Osteoblast (primary cell): ENCODE measurements around the gene C1GALT1C1. TPM values are rescaled to one million over a fixed set of nuclear protein-coding genes. Genes with fewer than 3 reads are reported as not detected.

ENCODE experiments used
- DNase-seq: peaks from one replicate; pipeline ENCODE4 v3.0.0; 2011; ENCODE audit warnings: low spot score, mixed read lengths; ENCODE audit not compliant: insufficient read length; ENCODE audit errors: missing footprints
- H2AFZ ChIP-seq: 2 replicates; pipeline ENCODE4 v1.6.0; 2011; ENCODE audit warnings: mild to moderate bottlenecking, low read length
- H3K27ac ChIP-seq: 2 replicates; pipeline ENCODE4 v1.5.1; 2011; ENCODE audit warnings: mild to moderate bottlenecking, low read depth, low read length, moderate library complexity
- H3K27me3 ChIP-seq: 2 replicates; pipeline ENCODE4 v1.6.0; 2012; ENCODE audit warnings: mild to moderate bottlenecking, control low read depth, inconsistent platforms, low read length, moderate library complexity; ENCODE audit not compliant: insufficient read depth
- H3K36me3 ChIP-seq: 2 replicates; pipeline ENCODE4 v1.5.1; 2011; ENCODE audit warnings: mild to moderate bottlenecking, low read length, control low read depth, moderate library complexity; ENCODE audit not compliant: insufficient read depth
- H3K4me1 ChIP-seq: 2 replicates; pipeline ENCODE4 v1.5.1; 2011; ENCODE audit warnings: mild to moderate bottlenecking, low read length, control low read depth, moderate library complexity; ENCODE audit not compliant: insufficient read depth
- H3K4me2 ChIP-seq: 2 replicates; pipeline ENCODE4 v1.6.0; 2011; ENCODE audit warnings: mild to moderate bottlenecking, low read length; ENCODE audit not compliant: insufficient read depth
- H3K4me3 ChIP-seq: fragments of 200-600 bp; sonication (generic); 3 replicates; pipeline ENCODE4 v1.5.1; 2012; ENCODE audit warnings: mild to moderate bottlenecking, low read length, inconsistent platforms; ENCODE audit not compliant: insufficient read depth
- H3K79me2 ChIP-seq: 2 replicates; pipeline ENCODE4 v1.6.0; 2012; ENCODE audit warnings: mild to moderate bottlenecking, low read length, control low read depth, inconsistent platforms; ENCODE audit not compliant: insufficient read depth
- H3K9me3 ChIP-seq: 2 replicates; pipeline ENCODE4 v1.5.1; 2011; ENCODE audit warnings: low read depth, low read length, control low read depth
- H4K20me1 ChIP-seq: 2 replicates; pipeline ENCODE4 v1.6.0; 2012; ENCODE audit warnings: mild to moderate bottlenecking, low read length, control low read depth; ENCODE audit not compliant: insufficient read depth
- CTCF ChIP-seq: IDR thresholded peaks from 2 replicates; pipeline ENCODE4 v1.5.1; 2011; ENCODE audit warnings: mild to moderate bottlenecking, low read depth, low read length, moderate library complexity; ENCODE audit errors: extremely low read depth
- total RNA-seq: library from RNA; depleted of rRNA; stranded (reverse); fragments of >200 nt; gene quantifications from 2 replicates; pipeline ENCODE4 v1.2.3, GENCODE V29; 2012

C1GALT1C1 gene
- total RNA-seq, 1 donor: 36.9 TPM

- no peaks in the 10 kb centered on the region for H4K20me1 ChIP-seq
- no peak overlapping the region for H3K27ac ChIP-seq
- H3K27me3 ChIP-seq: no peaks in the 10 kb centered on the region
- no peaks in the 10 kb centered on the region for H3K79me2 ChIP-seq
- no peaks in the 10 kb centered on the region for H3K4me1 ChIP-seq
- H3K9me3 ChIP-seq: no peaks in the 10 kb centered on the region
- peaks cover 9% of the 10 kb centered on the region for H3K36me3 ChIP-seq
- DNase-seq: no peak
- no peak overlapping the region for H3K4me3 ChIP-seq
- no peak overlapping the region for H2AFZ ChIP-seq
- TF ChIP-seq CTCF: no peak
- H3K4me2 ChIP-seq: no peak overlapping the region
Observed at GRCh38 chrX:120617996-120618630, 11.7 kb downstream of the C1GALT1C1 start.

- no peak overlapping the region for H3K27ac ChIP-seq
- no peak for DNase-seq
- no peak overlapping the region for H3K4me2 ChIP-seq
- H3K4me1 ChIP-seq: no peaks in the 10 kb centered on the region
- H4K20me1 ChIP-seq: no peaks in the 10 kb centered on the region
- no peak overlapping the region for H2AFZ ChIP-seq
- no peaks in the 10 kb centered on the region for H3K27me3 ChIP-seq
- H3K79me2 ChIP-seq: no peaks in the 10 kb centered on the region
- H3K36me3 ChIP-seq: peaks cover 22% of the 10 kb centered on the region
- no peak for TF ChIP-seq CTCF
- no peaks in the 10 kb centered on the region for H3K9me3 ChIP-seq
- H3K4me3 ChIP-seq: no peak overlapping the region
Observed at GRCh38 chrX:120614816-120615215, 15.0 kb downstream of the C1GALT1C1 start.

GRCh38 chrX:120612086-120612485, 17.8 kb downstream of the C1GALT1C1 start:
- DNase-seq: no peak
- Histone ChIP-seq H3K27ac (no peak overlapping the region), H3K36me3 (peaks cover 26% of the 10 kb centered on the region), H4K20me1 (no peaks in the 10 kb centered on the region), H3K4me1 (no peaks in the 10 kb centered on the region), H3K9me3 (no peaks in the 10 kb centered on the region), H3K79me2 (peaks cover 3% of the 10 kb centered on the region), H2AFZ (no peak overlapping the region), H3K4me3 (no peak overlapping the region), H3K4me2 (no peak overlapping the region), H3K27me3 (no peaks in the 10 kb centered on the region)
- TF ChIP-seq CTCF: no peak

- Histone ChIP-seq H3K27me3 (peaks cover 2% of the 10 kb centered on the region), H3K27ac (peak overlapping the region; percentile 87), H3K4me3 (peak overlapping the region; percentile 75), H4K20me1 (no peaks in the 10 kb centered on the region), H3K79me2 (peaks cover 27% of the 10 kb centered on the region), H3K36me3 (peaks cover 6% of the 10 kb centered on the region), H3K4me2 (peak overlapping the region; percentile 82), H3K4me1 (no peaks in the 10 kb centered on the region), H3K9me3 (no peaks in the 10 kb centered on the region), H2AFZ (no peak overlapping the region)
- no peak for TF ChIP-seq CTCF
- peak; percentile 79 for DNase-seq
Observed at GRCh38 chrX:120604361-120604782, 25.5 kb downstream of the C1GALT1C1 start.
